RWPE1 (cell line): ENCODE results near the gene PHLPP1.
"Not testable (repeated sequence)": the region's sequence is repeated elsewhere in the genome, so short reads cannot be mapped to it uniquely, and the experiment has no call there.

Source experiments
- CTCF ChIA-PET: fragments of 350-600 bp; sonication (Branson Sonifier 250); formaldehyde crosslinking; extraction: SDS; loops from one replicate; lab custom pipeline; 2021; lab: Yijun Ruan, JAX
- POLR2A ChIA-PET: fragments of 400-600 bp; formaldehyde crosslinking; extraction: SDS; loops from one replicate; lab custom pipeline; 2020; ENCODE audit warnings: antibody characterized with exemption; ENCODE audit not compliant: low non-redundant PET; lab: Yijun Ruan, JAX
- DNase-seq: peaks from one replicate; pipeline ENCODE4 v3.0.0; 2012; ENCODE audit warnings: low spot score
- H3K27ac ChIP-seq: fragments of 450-650 bp; 2 replicates; pipeline ENCODE4 v1.5.1; 2017
- TF ChIP-seq, protein P1 (sequence below): fragments of 450-650 bp; conservative IDR thresholded peaks from 2 replicates; pipeline ENCODE4 v1.5.1; 2017; ENCODE audit warnings: low read depth, mild to moderate bottlenecking

PHLPP1 gene

DNA sequence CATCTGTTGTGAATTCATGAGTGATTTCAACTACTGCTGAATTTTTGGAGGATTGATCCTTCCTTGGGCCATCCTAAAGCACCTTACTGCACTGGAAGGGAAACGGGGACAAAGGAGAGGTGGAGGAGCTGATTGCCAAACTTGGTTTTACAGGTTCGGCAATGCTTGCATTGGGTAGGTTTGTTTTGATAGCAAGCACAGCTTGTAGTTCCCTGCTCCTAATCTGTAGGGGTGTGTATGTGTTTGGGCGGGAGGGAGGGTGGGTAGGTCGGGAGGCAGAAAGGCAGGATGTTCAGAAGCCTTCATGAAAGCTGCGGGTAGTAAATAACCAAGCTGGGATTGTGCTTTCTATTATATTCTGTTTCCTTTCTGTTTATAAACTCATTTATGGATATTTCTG lies 24.6 kb downstream of the PHLPP1 start:
- CTCF ChIA-PET, result no interaction called here
- POLR2A ChIA-PET, result no interaction called here
- TF ChIP-seq, protein P1, sequence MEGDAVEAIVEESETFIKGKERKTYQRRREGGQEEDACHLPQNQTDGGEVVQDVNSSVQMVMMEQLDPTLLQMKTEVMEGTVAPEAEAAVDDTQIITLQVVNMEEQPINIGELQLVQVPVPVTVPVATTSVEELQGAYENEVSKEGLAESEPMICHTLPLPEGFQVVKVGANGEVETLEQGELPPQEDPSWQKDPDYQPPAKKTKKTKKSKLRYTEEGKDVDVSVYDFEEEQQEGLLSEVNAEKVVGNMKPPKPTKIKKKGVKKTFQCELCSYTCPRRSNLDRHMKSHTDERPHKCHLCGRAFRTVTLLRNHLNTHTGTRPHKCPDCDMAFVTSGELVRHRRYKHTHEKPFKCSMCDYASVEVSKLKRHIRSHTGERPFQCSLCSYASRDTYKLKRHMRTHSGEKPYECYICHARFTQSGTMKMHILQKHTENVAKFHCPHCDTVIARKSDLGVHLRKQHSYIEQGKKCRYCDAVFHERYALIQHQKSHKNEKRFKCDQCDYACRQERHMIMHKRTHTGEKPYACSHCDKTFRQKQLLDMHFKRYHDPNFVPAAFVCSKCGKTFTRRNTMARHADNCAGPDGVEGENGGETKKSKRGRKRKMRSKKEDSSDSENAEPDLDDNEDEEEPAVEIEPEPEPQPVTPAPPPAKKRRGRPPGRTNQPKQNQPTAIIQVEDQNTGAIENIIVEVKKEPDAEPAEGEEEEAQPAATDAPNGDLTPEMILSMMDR, result no peak
- no peak for DNase-seq
- H3K27ac ChIP-seq, result no peak overlapping the region

DNA sequence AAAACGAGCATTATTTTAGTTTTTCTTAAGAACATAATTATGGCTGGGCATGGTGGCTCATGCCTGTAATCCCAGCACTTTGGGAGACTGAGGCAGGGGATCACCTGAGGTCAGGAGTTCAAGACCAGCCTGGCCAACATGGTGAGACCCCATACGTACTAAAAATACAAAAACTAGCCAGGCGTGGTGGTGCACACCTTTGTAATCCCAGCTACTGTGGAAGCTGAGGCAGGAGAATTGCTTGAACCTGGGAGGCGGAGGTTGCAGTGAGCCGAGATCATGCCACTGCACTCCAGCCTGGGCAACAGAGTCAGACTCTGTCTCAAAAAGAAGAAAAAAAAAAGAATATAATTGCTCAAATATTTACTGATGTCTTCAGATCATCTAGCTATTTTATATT lies 25.3 kb downstream of the PHLPP1 start:
- DNase-seq, POLR2A ChIA-PET, CTCF ChIA-PET: not testable (repeated sequence)
- peak overlapping the region; percentile 59 for H3K27ac ChIP-seq

DNA sequence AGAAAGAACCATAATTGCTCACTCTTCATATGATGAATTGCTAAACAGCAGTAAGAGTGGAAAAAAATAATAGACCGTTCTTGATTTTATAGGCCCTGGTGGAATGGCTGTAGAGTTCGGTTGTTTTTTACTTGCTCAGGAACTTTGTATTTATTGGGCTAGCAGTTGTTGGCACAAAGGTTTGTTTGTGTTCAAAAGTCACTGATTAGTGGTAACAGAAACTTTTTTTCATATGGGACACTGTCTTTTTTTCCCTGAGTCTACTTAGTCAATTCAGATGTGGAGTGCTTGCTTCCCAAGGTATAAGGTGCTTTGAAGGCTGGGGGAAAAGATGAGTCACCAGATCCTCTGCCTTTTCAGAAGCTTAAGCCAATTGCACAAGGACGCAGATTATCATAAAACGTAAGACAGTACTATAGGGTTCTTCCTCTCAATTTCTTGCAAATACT lies 25.8 kb downstream of the PHLPP1 start:
- peak; percentile 60 for DNase-seq
- CTCF ChIA-PET, result no interaction called here

DNA sequence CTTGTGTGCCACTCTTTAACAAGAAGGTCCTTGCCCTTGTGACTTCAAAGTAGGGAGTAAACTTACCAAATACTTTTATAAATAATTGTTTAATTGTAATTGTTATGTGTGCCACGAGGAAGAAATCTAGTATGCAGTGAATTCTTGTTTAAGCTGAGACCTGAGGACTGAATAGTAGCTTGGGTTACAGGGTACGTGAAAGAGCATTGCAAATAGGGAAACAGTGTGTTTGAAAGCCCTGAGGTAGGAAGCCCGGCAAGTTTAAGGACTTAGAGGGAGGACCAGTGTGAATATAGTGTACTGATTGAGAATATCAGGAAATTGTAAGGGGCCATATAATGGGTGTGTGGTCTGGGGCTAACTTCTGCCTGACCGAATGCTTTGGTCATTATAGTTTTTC lies 26.2 kb downstream of the PHLPP1 start:
- no peak overlapping the region for H3K27ac ChIP-seq
- TF ChIP-seq, protein P1, result no peak
- ChIA-PET CTCF (no interaction called here), POLR2A (no interaction called here)
- no peak for DNase-seq

More for the DNA sequence above, 25.8 kb downstream of the PHLPP1 start:
- no peak overlapping the region for H3K27ac ChIP-seq
- POLR2A ChIA-PET, result no interaction called here
- TF ChIP-seq, protein P1, result no peak

DNA sequence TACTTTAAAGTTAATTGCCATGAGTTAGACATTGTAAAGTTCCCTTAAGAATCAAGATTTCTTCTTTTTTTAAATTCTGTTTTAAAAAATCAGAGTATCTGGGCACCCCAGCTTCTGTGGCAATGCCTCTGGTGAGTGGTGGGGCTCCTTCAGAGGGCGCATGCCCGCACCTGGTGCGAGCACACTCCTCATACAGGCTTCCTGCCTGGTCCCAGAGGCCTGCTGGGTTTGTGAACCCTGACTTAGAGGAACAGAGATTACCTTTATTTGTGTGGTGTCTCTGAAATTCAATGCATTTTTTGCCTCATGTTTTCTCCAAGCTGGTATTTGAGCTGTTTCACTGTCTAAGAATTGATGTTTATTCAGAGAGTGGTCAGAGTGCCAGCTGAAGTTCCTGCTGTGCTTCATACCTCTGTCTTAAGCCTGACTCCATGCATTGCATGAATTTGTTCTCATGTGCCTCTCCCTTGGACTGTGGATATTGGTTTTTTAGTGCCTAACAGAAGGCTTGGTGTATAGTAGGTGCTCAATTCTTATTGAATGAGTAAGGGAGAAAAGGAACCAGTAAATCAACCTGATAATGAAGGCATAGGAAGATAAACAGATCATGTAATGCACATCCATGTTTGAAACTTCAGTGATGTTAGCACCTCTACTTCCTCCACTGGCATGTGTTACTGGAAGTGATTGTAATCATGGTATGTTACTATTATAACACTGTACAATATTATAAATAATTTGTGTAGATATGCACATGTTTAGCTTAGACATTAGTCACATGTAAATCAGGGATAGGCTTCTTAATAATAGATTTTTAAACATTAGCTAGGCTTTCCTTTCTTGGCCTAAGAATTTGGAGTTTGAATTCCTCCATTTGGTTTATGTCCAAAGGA lies 29.0 kb downstream of the PHLPP1 start:
- POLR2A ChIA-PET, result no interaction called here
- CTCF ChIA-PET, result interaction anchor here (0.6 kb wide), 2 partner anchors 774 to 871 kb away, joined by 3 read pairs; no protein-coding TSS in a partner anchor
- no peak for DNase-seq
- TF ChIP-seq, protein P1, result no peak
- H3K27ac ChIP-seq, result no peak overlapping the region

DNA sequence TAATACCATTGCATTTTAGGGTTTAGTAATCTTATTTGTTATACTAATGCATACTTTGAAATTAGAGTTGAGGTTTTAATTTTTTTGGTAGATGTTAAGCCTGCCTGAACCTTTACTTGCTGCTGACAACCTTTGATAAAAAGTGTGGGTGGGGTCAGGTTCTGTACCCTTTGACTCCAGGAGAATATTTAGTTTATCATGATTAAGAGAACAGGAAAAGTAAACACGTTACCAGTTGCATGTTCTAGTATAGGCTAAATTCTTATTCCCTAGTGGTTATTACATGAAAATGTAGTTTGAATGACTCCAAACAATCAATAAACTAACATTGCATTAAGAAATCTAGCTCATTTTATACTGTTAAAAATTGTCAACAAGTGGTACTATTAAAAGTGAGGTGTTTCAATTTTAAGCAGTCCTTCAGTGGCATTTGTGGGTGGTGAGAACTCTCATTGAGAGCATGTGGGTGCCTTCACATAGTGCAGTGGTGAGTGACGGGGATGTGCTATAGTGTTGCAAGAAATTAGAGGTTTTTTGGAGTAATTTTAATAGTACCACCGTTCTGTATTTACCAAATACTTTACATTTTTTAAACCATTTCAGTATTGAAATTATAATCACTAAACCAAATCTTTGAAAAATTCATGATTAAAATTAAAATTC lies 29.9 kb downstream of the PHLPP1 start:
- ChIA-PET CTCF (interaction anchor here (0.6 kb wide), 1 partner anchor 773 kb away, joined by 3 read pairs; no protein-coding TSS in a partner anchor), POLR2A (no interaction called here)
- TF ChIP-seq, protein P1, result no peak
- no peak for DNase-seq
- H3K27ac ChIP-seq, result no peak overlapping the region
